Activated naive CD8-positive, alpha-beta T cell treated with anti-CD3 and anti-CD28 coated beads, Interleukin-2, amount 50 U/mL, for 16 hours (primary cell): ENCODE results near the gene TJAP1.

ENCODE experiments used
- DNase-seq: peaks from one replicate; pipeline ENCODE4 v3.0.0-alpha.2; 2020; ENCODE audit warnings: low read depth, low spot score

Gene TJAP1

GRCh38 chr6:43504756-43505593, 27.6 kb downstream of the TJAP1 start:
- no peak for DNase-seq

- no peak for DNase-seq
Measured at GRCh38 chr6:43505718-43506117, 28.3 kb downstream of the TJAP1 start.

- no peak for DNase-seq
Measured at GRCh38 chr6:43506171-43506570, 28.8 kb downstream of the TJAP1 start.

GRCh38 chr6:43506667-43507471, 29.5 kb downstream of the TJAP1 start:
- DNase-seq, result peak; percentile 60

GRCh38 chr6:43508481-43509141, 31.2 kb downstream of the TJAP1 start:
- no peak for DNase-seq

GRCh38 chr6:43509142-43509983, 32.0 kb downstream of the TJAP1 start:
- DNase-seq, result no peak

GRCh38 chr6:43509984-43510826, 32.8 kb downstream of the TJAP1 start, which contains the start of gene LRRC73:
TSS of gene LRRC73 (minus strand) at chr6:43510346. CDS start at chr6:43509785, 561 bp downstream.
- peak; percentile 41 for DNase-seq

- DNase-seq, result no peak
Measured at GRCh38 chr6:43510827-43511163, 33.4 kb downstream of the TJAP1 start.

GRCh38 chr6:43511824-43512415, 34.5 kb downstream of the TJAP1 start:
- DNase-seq, result no peak

GRCh38 chr6:43515808-43516207, 38.4 kb downstream of the TJAP1 start:
- no peak for DNase-seq

GRCh38 chr6:43516367-43516696, 39.0 kb downstream of the TJAP1 start:
- DNase-seq, result no peak

GRCh38 chr6:43516697-43517504, 39.5 kb downstream of the TJAP1 start, which contains the start of the genes POLR1C and YIPF3:
TSS of gene POLR1C (plus strand) at chr6:43517089. CDS start at chr6:43517110, 21 bp downstream.
TSS of gene YIPF3 (minus strand) at chr6:43516926. CDS start at chr6:43516807, 119 bp downstream.
- DNase-seq, result peak; percentile 93

- no peak for DNase-seq
Measured at GRCh38 chr6:43517505-43518357, 40.4 kb downstream of the TJAP1 start.

- no peak for DNase-seq
Measured at GRCh38 chr6:43520097-43520496, 42.7 kb downstream of the TJAP1 start.

GRCh38 chr6:43521836-43522235, 44.5 kb downstream of the TJAP1 start:
- DNase-seq, result no peak

- no peak for DNase-seq
Measured at GRCh38 chr6:43522547-43523261, 45.3 kb downstream of the TJAP1 start.

GRCh38 chr6:43523284-43523683, 45.9 kb downstream of the TJAP1 start:
- no peak for DNase-seq
